Measurements from ENCODE around the gene MLLT1.

The MLLT1 gene

GRCh38 chr19:6264803-6265202 lies 15.0 kb downstream of the MLLT1 start:
- no peak overlapping the region for H3K4me3 ChIP-seq (ENCODE audit: low read length)
- no peak overlapping the region for H3K27ac ChIP-seq (ENCODE audit: low read length)
- TF ChIP-seq EZH2phosphoT487 (IDR thresholded peaks at IDR 0.05; ENCODE audit: low read depth): no peak
- TF ChIP-seq, protein P1, sequence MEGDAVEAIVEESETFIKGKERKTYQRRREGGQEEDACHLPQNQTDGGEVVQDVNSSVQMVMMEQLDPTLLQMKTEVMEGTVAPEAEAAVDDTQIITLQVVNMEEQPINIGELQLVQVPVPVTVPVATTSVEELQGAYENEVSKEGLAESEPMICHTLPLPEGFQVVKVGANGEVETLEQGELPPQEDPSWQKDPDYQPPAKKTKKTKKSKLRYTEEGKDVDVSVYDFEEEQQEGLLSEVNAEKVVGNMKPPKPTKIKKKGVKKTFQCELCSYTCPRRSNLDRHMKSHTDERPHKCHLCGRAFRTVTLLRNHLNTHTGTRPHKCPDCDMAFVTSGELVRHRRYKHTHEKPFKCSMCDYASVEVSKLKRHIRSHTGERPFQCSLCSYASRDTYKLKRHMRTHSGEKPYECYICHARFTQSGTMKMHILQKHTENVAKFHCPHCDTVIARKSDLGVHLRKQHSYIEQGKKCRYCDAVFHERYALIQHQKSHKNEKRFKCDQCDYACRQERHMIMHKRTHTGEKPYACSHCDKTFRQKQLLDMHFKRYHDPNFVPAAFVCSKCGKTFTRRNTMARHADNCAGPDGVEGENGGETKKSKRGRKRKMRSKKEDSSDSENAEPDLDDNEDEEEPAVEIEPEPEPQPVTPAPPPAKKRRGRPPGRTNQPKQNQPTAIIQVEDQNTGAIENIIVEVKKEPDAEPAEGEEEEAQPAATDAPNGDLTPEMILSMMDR (IDR thresholded peaks at IDR 0.05; ENCODE audit: low read depth, low read length): no peak
- H2AFZ ChIP-seq (ENCODE audit: low read depth, low read length): no peak overlapping the region
- H3K4me1 ChIP-seq (ENCODE audit: low read length): no peaks in the 10 kb centered on the region
- H3K79me2 ChIP-seq (ENCODE audit: low read length): peaks cover 79% of the 10 kb centered on the region
- H3K4me2 ChIP-seq (ENCODE audit: low read length): no peak overlapping the region
- H3K27me3 ChIP-seq (ENCODE audit: low read depth, low read length): no peaks in the 10 kb centered on the region
- no peaks in the 10 kb centered on the region for H3K9me3 ChIP-seq (ENCODE audit: insufficient read depth, low read length)
- H4K20me1 ChIP-seq (ENCODE audit: insufficient read depth, low read length): peaks cover 27% of the 10 kb centered on the region
- no peak overlapping the region for H3K9ac ChIP-seq (ENCODE audit: low read length)
- H3K36me3 ChIP-seq (replicated peaks; ENCODE audit: low read depth, low read length): peaks cover 41% of the 10 kb centered on the region

- Histone ChIP-seq H3K9ac (ENCODE audit: low read length) (no peak overlapping the region), H4K20me1 (ENCODE audit: insufficient read depth, low read length) (peaks cover 28% of the 10 kb centered on the region), H3K4me1 (ENCODE audit: low read length) (no peaks in the 10 kb centered on the region; the same call in 1 of the 2 replicates), H3K36me3 (replicated peaks; ENCODE audit: low read depth, low read length) (peaks cover 50% of the 10 kb centered on the region), H2AFZ (ENCODE audit: low read depth, low read length) (no peak overlapping the region), H3K79me2 (ENCODE audit: low read length) (peaks cover 80% of the 10 kb centered on the region), H3K27ac (ENCODE audit: low read length) (no peak overlapping the region), H3K4me3 (ENCODE audit: low read length) (no peak overlapping the region), H3K27me3 (ENCODE audit: low read depth, low read length) (no peaks in the 10 kb centered on the region), H3K4me2 (ENCODE audit: low read length) (no peak overlapping the region), H3K9me3 (ENCODE audit: insufficient read depth, low read length) (no peaks in the 10 kb centered on the region)
- TF ChIP-seq, protein P1 (IDR thresholded peaks at IDR 0.05; ENCODE audit: low read depth, low read length): no peak
- TF ChIP-seq EZH2phosphoT487 (IDR thresholded peaks at IDR 0.05; ENCODE audit: low read depth): no peak
Observed at GRCh38 chr19:6263735-6264444, 15.9 kb downstream of the MLLT1 start.

GRCh38 chr19:6263306-6263705 lies 16.5 kb downstream of the MLLT1 start:
- peaks cover 4% of the 10 kb centered on the region for H3K4me1 ChIP-seq (ENCODE audit: low read length)
- no peaks in the 10 kb centered on the region for H3K9me3 ChIP-seq (ENCODE audit: insufficient read depth, low read length)
- H3K27me3 ChIP-seq (ENCODE audit: low read depth, low read length): no peaks in the 10 kb centered on the region
- TF ChIP-seq, protein P1 (IDR thresholded peaks at IDR 0.05; ENCODE audit: low read depth, low read length): no peak
- no peak for TF ChIP-seq EZH2phosphoT487 (IDR thresholded peaks at IDR 0.05; ENCODE audit: low read depth)
- H3K4me3 ChIP-seq (ENCODE audit: low read length): no peak overlapping the region
- no peak overlapping the region for H2AFZ ChIP-seq (ENCODE audit: low read depth, low read length)
- H3K36me3 ChIP-seq (replicated peaks; ENCODE audit: low read depth, low read length): peaks cover 53% of the 10 kb centered on the region
- H4K20me1 ChIP-seq (ENCODE audit: insufficient read depth, low read length): peaks cover 32% of the 10 kb centered on the region
- H3K27ac ChIP-seq (ENCODE audit: low read length): no peak overlapping the region
- H3K79me2 ChIP-seq (ENCODE audit: low read length): peaks cover 80% of the 10 kb centered on the region
- H3K9ac ChIP-seq (ENCODE audit: low read length): no peak overlapping the region
- no peak overlapping the region for H3K4me2 ChIP-seq (ENCODE audit: low read length)

- Histone ChIP-seq H3K4me1 (ENCODE audit: low read length) (peaks cover 12% of the 10 kb centered on the region), H2AFZ (ENCODE audit: low read depth, low read length) (no peak overlapping the region), H3K9me3 (ENCODE audit: insufficient read depth, low read length) (no peaks in the 10 kb centered on the region), H3K9ac (ENCODE audit: low read length) (no peak overlapping the region), H3K4me3 (ENCODE audit: low read length) (no peak overlapping the region), H3K4me2 (ENCODE audit: low read length) (no peak overlapping the region), H3K27ac (ENCODE audit: low read length) (no peak overlapping the region), H3K36me3 (replicated peaks; ENCODE audit: low read depth, low read length) (peaks cover 48% of the 10 kb centered on the region), H3K27me3 (ENCODE audit: low read depth, low read length) (no peaks in the 10 kb centered on the region), H3K79me2 (ENCODE audit: low read length) (peaks cover 80% of the 10 kb centered on the region), H4K20me1 (ENCODE audit: insufficient read depth, low read length) (peaks cover 30% of the 10 kb centered on the region)
- TF ChIP-seq EZH2phosphoT487 (IDR thresholded peaks at IDR 0.05; ENCODE audit: low read depth): no peak
- TF ChIP-seq, protein P1 (IDR thresholded peaks at IDR 0.05; ENCODE audit: low read depth, low read length): no peak
Observed at GRCh38 chr19:6262519-6262918, 17.3 kb downstream of the MLLT1 start.
